Left forelimb (tissue), 1 donor: ENCODE data around the gene KCNQ1.

Experiments
- DNase-seq: peaks from one replicate; pipeline ENCODE4 v3.0.0-alpha.2; 2018; ENCODE audit warnings: low spot score

KCNQ1 gene

GRCh38 chr11:2796508-2797113, 351.8 kb downstream of the KCNQ1 start:
- peak; percentile 50 for DNase-seq

- DNase-seq: peak; percentile 62
These were observed 352.4 kb downstream of the KCNQ1 start for GRCh38 chr11:2797121-2797711.

DNA sequence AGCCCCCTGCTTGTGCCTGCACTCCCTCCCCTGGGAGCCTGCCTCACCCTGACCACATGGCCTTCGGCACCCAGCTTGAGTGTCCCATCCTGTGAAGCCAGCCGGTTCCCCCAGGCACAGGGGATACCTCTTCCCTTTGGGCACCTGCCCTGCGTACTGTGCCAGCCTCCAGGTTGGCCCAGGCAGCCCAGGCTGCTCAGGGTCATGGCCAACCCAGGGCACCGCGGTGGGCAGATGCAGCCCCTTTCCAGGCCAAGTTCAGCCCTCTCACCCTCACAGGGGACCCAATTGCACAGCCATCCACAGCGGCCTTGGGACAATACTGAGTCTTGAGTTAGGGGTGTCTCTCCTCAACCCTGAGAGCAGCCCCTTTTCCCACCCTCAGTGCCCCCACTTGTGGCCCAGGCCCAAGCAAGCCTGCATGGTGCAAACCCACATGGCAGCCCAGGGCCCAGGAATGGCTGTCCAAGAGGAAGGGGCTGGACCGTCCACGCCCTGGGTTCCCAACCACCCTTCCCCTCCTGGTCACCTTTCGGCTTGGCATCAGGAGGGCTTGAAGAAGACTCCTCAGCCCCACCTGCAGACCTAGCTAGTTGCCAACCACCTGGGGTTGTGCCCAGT, 353.0 kb downstream of the KCNQ1 start:
- peak; percentile 37 for DNase-seq

GRCh38 chr11:2798951-2799761, 354.3 kb downstream of the KCNQ1 start:
- peak; percentile 61 for DNase-seq

GRCh38 chr11:2799881-2800654, 355.3 kb downstream of the KCNQ1 start:
- DNase-seq: peak; percentile 50

GRCh38 chr11:2800655-2801531, 356.1 kb downstream of the KCNQ1 start:
- DNase-seq: peak; percentile 49

GRCh38 chr11:2801711-2802388, 357.0 kb downstream of the KCNQ1 start:
- peak; percentile 60 for DNase-seq

GRCh38 chr11:2802389-2803185, 357.8 kb downstream of the KCNQ1 start:
- peak; percentile 59 for DNase-seq

GRCh38 chr11:2803186-2804091, 358.6 kb downstream of the KCNQ1 start:
- peak; percentile 55 for DNase-seq

GRCh38 chr11:2804189-2804588, 359.4 kb downstream of the KCNQ1 start:
- DNase-seq: peak; percentile 30

DNA sequence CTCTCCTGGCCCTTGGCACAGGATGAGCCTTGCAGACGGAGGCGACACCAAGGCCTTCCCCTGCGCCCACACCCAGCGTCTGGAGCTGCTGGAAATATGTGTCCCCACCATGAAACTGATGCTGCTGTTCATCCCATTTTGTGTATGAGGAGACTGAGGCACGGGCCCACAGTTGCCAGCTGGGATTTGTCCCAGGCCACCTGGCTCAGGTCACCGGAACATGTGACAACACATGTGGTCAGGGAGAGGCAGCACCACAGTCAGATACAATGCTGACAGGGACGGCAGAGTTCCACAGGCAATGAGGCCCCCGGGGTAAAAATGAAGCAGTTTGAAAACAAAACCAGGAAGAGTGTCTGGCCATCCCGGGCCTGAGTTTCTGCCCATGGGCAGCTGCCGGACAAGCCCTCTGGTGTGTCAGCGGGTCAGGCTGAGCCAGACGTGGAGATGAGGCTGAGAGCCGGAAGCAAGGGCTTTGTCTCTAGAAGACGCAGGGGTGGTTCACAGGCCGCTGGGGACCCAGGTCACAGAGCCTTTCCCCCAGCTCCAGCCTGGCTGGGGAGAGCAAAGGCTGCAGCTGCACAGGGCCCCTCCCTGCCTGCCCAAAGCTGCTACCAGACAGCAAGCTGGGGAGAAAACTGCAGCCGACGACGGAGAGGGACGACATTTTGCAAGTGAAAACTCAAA, 360.0 kb downstream of the KCNQ1 start:
- peak; percentile 62 for DNase-seq

- DNase-seq: peak; percentile 50
These were observed 360.7 kb downstream of the KCNQ1 start for GRCh38 chr11:2805388-2806056.

DNA sequence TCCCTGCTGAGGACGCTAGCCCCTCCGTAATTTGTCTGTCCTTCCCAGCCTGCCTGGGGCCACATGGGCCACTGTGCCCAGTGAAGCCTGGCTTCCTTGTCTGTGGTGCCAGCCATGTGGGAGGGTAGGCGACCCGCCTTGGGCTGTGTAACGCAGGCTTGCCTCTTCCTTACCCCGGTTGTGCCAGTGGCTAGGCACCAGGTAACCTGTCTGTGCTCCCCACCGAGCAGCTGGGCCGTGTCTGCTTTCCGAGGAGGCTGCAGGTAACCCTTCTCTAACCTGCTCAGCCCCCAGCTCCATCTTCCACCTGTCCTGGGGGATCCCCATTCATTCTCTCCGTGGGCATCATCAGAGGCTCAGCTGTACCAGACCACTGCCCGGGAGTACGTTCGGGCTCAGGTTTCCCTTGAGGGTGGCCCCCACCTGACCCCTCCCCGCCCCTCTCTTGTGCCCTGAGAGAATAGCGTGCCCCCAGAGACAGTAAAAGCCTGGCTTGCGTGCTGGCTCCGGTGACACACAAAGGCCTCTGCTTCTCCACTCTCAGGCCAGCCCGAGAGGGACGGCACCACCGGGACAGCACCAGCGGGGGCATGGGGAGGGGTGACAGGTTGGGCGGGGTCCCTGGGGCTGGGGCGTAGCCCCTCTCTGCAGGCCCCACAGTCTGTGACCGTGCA, 361.7 kb downstream of the KCNQ1 start:
- peak; percentile 44 for DNase-seq

DNA sequence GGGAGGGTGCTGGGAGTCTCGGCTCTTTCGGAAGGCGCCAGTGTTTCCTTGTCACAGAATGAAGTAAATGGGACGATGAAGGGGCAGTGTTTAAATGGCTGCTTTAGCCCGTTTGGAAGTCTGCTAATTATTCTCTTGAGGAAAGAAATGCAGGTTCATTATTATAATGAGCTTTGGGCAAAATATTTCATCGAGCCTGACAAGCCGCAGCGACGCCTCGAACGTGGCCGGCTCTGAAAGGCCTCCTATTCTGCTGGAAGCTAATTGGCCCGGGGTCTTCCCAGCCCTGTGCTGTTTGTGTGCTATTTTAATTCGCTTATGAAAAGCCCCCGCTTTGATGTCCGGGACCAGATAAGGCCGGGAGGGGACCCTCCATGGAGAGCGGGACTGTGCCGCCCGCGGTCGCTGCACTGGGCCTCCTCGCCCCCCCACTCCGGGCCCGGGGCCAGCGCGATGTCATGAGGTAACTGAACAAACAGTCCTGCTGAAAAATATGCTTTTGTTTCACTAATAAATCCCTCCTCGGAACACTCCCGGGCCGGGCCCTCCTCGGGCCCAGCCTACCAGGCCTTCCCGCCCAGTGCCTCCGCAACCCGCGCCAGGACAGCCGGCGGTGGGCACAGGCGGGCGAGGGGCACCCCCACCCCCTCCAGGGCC, 362.3 kb downstream of the KCNQ1 start:
- peak; percentile 85 for DNase-seq

DNA sequence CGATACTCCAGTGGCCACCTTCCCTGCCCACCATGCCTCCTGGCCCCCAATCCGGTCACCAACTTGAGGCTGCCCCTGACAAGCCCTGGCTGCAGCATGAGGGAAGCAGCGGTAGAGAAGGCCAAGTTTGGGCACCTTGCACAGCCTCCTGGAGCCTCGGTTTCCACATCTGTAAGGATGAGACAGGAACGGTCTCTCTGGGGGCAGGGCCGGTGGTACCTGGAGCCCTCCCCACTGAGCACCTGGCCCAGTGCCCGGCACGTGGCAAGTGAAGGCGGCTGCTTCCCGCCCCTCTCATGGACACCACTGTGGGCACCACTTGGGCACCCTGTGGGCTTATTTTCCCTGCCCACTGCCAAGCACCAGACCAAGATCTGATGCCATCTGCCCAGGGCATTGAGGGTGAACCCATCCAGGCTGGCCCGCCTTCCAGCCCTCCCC, 363.0 kb downstream of the KCNQ1 start:
- no peak for DNase-seq
